HepG2 (cell line): Measurements from ENCODE around the gene VDAC1. TPM values are rescaled to one million over a fixed set of nuclear protein-coding genes. Genes with fewer than 3 reads are reported as not detected.

ENCODE experiments used
- HDAC2 ChIP-seq: sonication (generic); formaldehyde crosslinking; IDR thresholded peaks from 2 replicates; pipeline ENCODE4 v1.4.0; 2020; ENCODE audit warnings: missing genetic modification reagents
- HIC2 ChIP-seq: sonication (generic); formaldehyde crosslinking; IDR thresholded peaks from 2 replicates; pipeline ENCODE4 v1.9.0; 2022; ENCODE audit warnings: low read depth, missing genetic modification reagents
- KLF16 ChIP-seq, 2 experiments: sonication (generic) in 1 of 2; formaldehyde crosslinking in 1 of 2; IDR thresholded peaks; 2 replicates each; pipeline versions ENCODE4 v1.6.1 to v1.8.0; 2016 to 2023; ENCODE audit warnings: missing genetic modification reagents in 2 of 2, missing compliant biosample characterization in 1 of 2
- NCOA2 ChIP-seq: sonication (generic); formaldehyde crosslinking; IDR thresholded peaks from 2 replicates; pipeline ENCODE4 v1.8.0; 2022; ENCODE audit warnings: inconsistent platforms
- NFAT5 ChIP-seq: sonication (generic); formaldehyde crosslinking; IDR thresholded peaks from 2 replicates; pipeline ENCODE4 v1.4.0; 2020; ENCODE audit warnings: missing genetic modification reagents
- PAXIP1 ChIP-seq: sonication (generic); formaldehyde crosslinking; conservative IDR thresholded peaks from 2 replicates; pipeline ENCODE4 v1.4.0; 2020; ENCODE audit warnings: mild to moderate bottlenecking, missing genetic modification reagents, moderate library complexity
- POLR2AphosphoS5 ChIP-seq: IDR thresholded peaks from 2 replicates; pipeline ENCODE4 v1.6.1; 2012; ENCODE audit warnings: low read depth, low read length
- TFDP1 ChIP-seq: IDR thresholded peaks from 2 replicates; pipeline ENCODE4 v1.6.1; 2016; ENCODE audit warnings: missing compliant biosample characterization, missing genetic modification reagents, borderline replicate concordance
- TOE1 ChIP-seq: sonication (generic); formaldehyde crosslinking; IDR thresholded peaks from 2 replicates; pipeline ENCODE4 v1.4.0; 2020; ENCODE audit warnings: mild to moderate bottlenecking, missing genetic modification reagents
- ZKSCAN8 ChIP-seq: IDR thresholded peaks from 2 replicates; pipeline ENCODE4 v1.6.1; 2016; ENCODE audit warnings: borderline replicate concordance, missing genetic modification reagents, missing compliant biosample characterization
- ZNF136 ChIP-seq: sonication (generic); formaldehyde crosslinking; IDR thresholded peaks from 2 replicates; pipeline ENCODE4 v1.8.1; 2022; ENCODE audit warnings: low read depth, mild to moderate bottlenecking, moderate library complexity, missing genetic modification reagents
- ZNF282 ChIP-seq: fragments of 450-650 bp; IDR thresholded peaks from 2 replicates; pipeline ENCODE4 v1.6.1; 2018; ENCODE audit not compliant: partially characterized antibody
- ZNF451 ChIP-seq: sonication (generic); formaldehyde crosslinking; IDR thresholded peaks from 2 replicates; pipeline ENCODE4 v1.5.0; 2020; ENCODE audit warnings: mild to moderate bottlenecking, missing genetic modification reagents
- ZNF569 ChIP-seq: sonication (generic); formaldehyde crosslinking; IDR thresholded peaks from 2 replicates; pipeline ENCODE4 v1.5.0; 2020; ENCODE audit warnings: mild to moderate bottlenecking, missing genetic modification reagents, moderate library complexity, borderline replicate concordance
- ZNF7 ChIP-seq: IDR thresholded peaks from 2 replicates; pipeline ENCODE4 v1.6.1; 2016; ENCODE audit warnings: missing biosample characterization, missing genetic modification reagents
- ZNF784 ChIP-seq: sonication (generic); formaldehyde crosslinking; IDR thresholded peaks from 2 replicates; pipeline ENCODE4 v1.5.1; 2020; ENCODE audit warnings: missing genetic modification reagents, mild to moderate bottlenecking, borderline replicate concordance
- polyA plus RNA-seq, 8 experiments: library from polyadenylated mRNA; depleted of rRNA in 3 of 8; stranded (reverse) in 7 of 8; unstranded in 1 of 8; fragments of >200 nt; fragmentation: Illumina TruSeq in 4 of 8; extraction: Trizol in 4 of 8; gene quantifications; 2 replicates each; pipeline versions ENCODE4 v1.2.1 to v1.2.3, GENCODE V29; 2011 to 2016; ENCODE audit warnings: low read depth in 4 of 8, missing spikeins in 1 of 8, mixed read lengths in 1 of 8; ENCODE audit not compliant: insufficient read depth in 1 of 8
- total RNA-seq, 5 experiments: library from RNA; depleted of rRNA; stranded (reverse); fragments of >200 nt; fragmentation: Illumina TruSeq; extraction: Trizol; gene quantifications; 2 replicates each; pipeline ENCODE4 v1.2.3, GENCODE V29; 2016; ENCODE audit warnings: low read depth in 1 of 5

The VDAC1 gene
- total and polyA plus RNA-seq, 2 of the 13 experiments (the other 11 are each of a cell fraction or from before 2014, with no cell fraction given) = 112 to 380 TPM

GRCh38 chr5:134038138-134038537 lies 33.4 kb upstream of the VDAC1 start (continued):
- TF ChIP-seq NCOA2 = peak; percentile 57; the same call in 1 of the 2 replicates
- TF ChIP-seq TFDP1 (CRISPR knock-in tag) = no peak
- TF ChIP-seq ZNF282 = no peak
- TF ChIP-seq TOE1 = no peak
- 0 out of 2 replicates have a peak, but pooled peaks have one; percentile 25 for TF ChIP-seq ZNF784 (CRISPR knock-in tag)
- peak; percentile 55; the same call in 1 of the 2 replicates for TF ChIP-seq ZKSCAN8
- peak; percentile 36; the same call in 1 of the 2 replicates for TF ChIP-seq HDAC2
- TF ChIP-seq HIC2 (CRISPR knock-in tag) = 0 out of 2 replicates have a peak, but pooled peaks have one; percentile 51
- TF ChIP-seq POLR2AphosphoS5 = peak; percentile 48
- TF ChIP-seq ZNF7 (CRISPR knock-in tag) = no peak
- TF ChIP-seq PAXIP1 = peak; percentile 92
- TF ChIP-seq ZNF569 (CRISPR knock-in tag) = no peak
- TF ChIP-seq ZNF451 (CRISPR knock-in tag) = no peak
- 0 out of 4 replicates have a peak, but pooled peaks of 1 of the 2 experiments have one; percentile 39 for TF ChIP-seq KLF16 (CRISPR knock-in tag; IDR thresholded peaks at IDR 0.05)
- TF ChIP-seq ZNF136 (CRISPR knock-in tag) = no peak
- no peak for TF ChIP-seq NFAT5
